Measurements from ENCODE around the gene DSG4. TPM values are rescaled to one million over a fixed set of nuclear protein-coding genes. Genes with fewer than 3 reads are reported as not detected.
"Not testable (repeated sequence)": the region's sequence is repeated elsewhere in the genome, so short reads cannot be mapped to it uniquely, and the experiment has no call there.

The DSG4 gene, protein sequence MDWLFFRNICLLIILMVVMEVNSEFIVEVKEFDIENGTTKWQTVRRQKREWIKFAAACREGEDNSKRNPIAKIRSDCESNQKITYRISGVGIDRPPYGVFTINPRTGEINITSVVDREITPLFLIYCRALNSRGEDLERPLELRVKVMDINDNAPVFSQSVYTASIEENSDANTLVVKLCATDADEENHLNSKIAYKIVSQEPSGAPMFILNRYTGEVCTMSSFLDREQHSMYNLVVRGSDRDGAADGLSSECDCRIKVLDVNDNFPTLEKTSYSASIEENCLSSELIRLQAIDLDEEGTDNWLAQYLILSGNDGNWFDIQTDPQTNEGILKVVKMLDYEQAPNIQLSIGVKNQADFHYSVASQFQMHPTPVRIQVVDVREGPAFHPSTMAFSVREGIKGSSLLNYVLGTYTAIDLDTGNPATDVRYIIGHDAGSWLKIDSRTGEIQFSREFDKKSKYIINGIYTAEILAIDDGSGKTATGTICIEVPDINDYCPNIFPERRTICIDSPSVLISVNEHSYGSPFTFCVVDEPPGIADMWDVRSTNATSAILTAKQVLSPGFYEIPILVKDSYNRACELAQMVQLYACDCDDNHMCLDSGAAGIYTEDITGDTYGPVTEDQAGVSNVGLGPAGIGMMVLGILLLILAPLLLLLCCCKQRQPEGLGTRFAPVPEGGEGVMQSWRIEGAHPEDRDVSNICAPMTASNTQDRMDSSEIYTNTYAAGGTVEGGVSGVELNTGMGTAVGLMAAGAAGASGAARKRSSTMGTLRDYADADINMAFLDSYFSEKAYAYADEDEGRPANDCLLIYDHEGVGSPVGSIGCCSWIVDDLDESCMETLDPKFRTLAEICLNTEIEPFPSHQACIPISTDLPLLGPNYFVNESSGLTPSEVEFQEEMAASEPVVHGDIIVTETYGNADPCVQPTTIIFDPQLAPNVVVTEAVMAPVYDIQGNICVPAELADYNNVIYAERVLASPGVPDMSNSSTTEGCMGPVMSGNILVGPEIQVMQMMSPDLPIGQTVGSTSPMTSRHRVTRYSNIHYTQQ
- not detected for total RNA-seq

GRCh38 chr18:31376477-31376876 lies at the start of gene DSG4:
Gene DSG4 (plus strand): TSS chr18:31376777. CDS start chr18:31376912, 135 bp downstream.
- Mint-ChIP-seq H3K4me1 (ENCODE audit: low read depth) (no peaks in the 10 kb centered on the region), H3K27ac (no peak within 1 kb of the TSS), H3K9me3 (ENCODE audit: insufficient read depth) (no peaks in the 10 kb centered on the region), H3K36me3 (ENCODE audit: low read depth) (no peaks in the 10 kb centered on the region), H3K4me3 (no peak within 1 kb of the TSS), H3K27me3 (ENCODE audit: low read depth) (no peaks in the 10 kb centered on the region)
- no peak for ATAC-seq
- ChIA-PET CTCF (no interaction called here), POLR2A (no interaction called here)
- no peak for DNase-seq

- Mint-ChIP-seq H3K27me3 (ENCODE audit: low read depth) (no peaks in the 10 kb centered on the region), H3K9me3 (ENCODE audit: insufficient read depth) (no peaks in the 10 kb centered on the region), H3K4me1 (ENCODE audit: low read depth) (no peaks in the 10 kb centered on the region), H3K4me3 (no peak overlapping the region), H3K27ac (no peak overlapping the region), H3K36me3 (ENCODE audit: low read depth) (no peaks in the 10 kb centered on the region)
- ATAC-seq (no peak), DNase-seq (no peak)
- ChIA-PET POLR2A (no interaction called here), CTCF (no interaction called here)
These were observed 46.7 kb upstream of the DSG4 start for GRCh38 chr18:31329787-31330438.

DNA sequence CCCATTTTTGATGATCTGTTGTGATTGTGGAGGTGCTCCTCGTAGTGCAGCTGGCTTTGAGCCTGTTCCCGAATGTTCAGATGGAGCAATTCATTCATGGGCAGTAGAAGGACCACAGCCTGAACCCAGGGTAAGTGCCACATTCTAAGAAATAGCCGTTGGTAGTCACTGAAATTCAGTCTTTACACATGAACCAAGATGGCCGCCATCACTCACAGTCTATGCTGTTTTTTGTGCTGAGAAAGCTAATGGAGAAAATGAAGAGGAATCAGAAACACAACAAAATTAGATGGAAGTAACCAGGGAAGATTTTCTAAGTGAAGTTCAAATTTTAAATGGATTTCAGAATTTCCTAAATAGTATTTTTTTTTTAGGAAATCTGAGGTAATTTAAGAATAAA lies 33.1 kb upstream of the DSG4 start:
- ChIA-PET CTCF (no interaction called here), POLR2A (no interaction called here)
- Mint-ChIP-seq H3K27ac (no peak overlapping the region), H3K36me3 (ENCODE audit: low read depth) (no peaks in the 10 kb centered on the region), H3K27me3 (ENCODE audit: low read depth) (no peaks in the 10 kb centered on the region), H3K4me1 (ENCODE audit: low read depth) (no peaks in the 10 kb centered on the region), H3K9me3 (ENCODE audit: insufficient read depth) (no peaks in the 10 kb centered on the region), H3K4me3 (no peak overlapping the region)
- no peak for DNase-seq
- no peak for ATAC-seq

GRCh38 chr18:31353336-31353735 lies 23.2 kb upstream of the DSG4 start:
- POLR2A ChIA-PET; ATAC-seq; H3K4me3 Mint-ChIP-seq; H3K27ac Mint-ChIP-seq; H3K4me1 Mint-ChIP-seq (ENCODE audit: low read depth); DNase-seq; H3K27me3 Mint-ChIP-seq (ENCODE audit: low read depth); H3K9me3 Mint-ChIP-seq (ENCODE audit: insufficient read depth); CTCF ChIA-PET; H3K36me3 Mint-ChIP-seq (ENCODE audit: low read depth): not testable (repeated sequence)

DNA sequence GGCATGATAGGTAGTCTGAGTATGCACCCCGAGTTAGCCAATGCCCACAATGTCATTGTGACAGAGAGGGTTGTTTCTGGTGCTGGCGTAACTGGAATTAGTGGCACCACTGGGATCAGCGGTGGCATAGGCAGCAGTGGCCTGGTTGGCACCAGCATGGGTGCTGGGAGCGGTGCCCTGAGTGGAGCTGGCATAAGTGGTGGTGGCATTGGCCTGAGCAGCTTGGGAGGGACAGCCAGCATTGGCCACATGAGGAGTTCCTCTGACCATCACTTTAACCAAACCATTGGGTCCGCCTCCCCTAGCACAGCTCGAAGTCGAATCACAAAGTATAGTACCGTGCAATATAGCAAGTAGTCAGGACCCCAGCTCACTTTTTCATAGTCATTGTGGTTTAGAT lies 21.6 kb upstream of the DSG4 start:
- DNase-seq (no peak), ATAC-seq (no peak)
- H3K9me3 Mint-ChIP-seq (ENCODE audit: insufficient read depth) = peaks cover 8% of the 10 kb centered on the region
- POLR2A ChIA-PET = no interaction called here
- H3K27ac Mint-ChIP-seq = no peak overlapping the region
- no peaks in the 10 kb centered on the region for H3K36me3 Mint-ChIP-seq (ENCODE audit: low read depth)
- H3K4me1 Mint-ChIP-seq (ENCODE audit: low read depth) = no peaks in the 10 kb centered on the region
- no peaks in the 10 kb centered on the region for H3K27me3 Mint-ChIP-seq (ENCODE audit: low read depth)
- CTCF ChIA-PET = no interaction called here
- H3K4me3 Mint-ChIP-seq = no peak overlapping the region

DNA sequence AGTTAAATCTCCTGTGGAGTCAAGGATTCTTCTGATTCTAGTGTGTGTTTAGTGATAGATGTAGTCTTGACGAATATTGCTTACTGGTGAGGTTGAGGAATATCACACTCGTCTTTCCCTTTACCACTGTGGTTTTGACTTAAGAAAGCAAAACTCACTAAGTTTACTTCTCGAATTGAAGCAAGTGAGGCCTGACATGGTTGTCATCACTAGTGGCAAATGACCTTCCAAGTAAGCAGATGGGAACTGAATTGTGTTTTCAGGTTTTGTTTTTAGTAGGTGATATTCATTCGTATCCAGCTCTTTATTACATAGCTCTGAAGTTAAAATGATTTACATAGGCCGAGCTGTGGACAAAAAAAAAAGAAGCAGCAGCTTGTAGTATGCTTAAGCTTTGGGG lies 20.6 kb upstream of the DSG4 start:
- POLR2A ChIA-PET = interaction anchor here (0.6 kb wide), 1 partner anchor 36 kb away, joined by 3 read pairs; no protein-coding TSS in a partner anchor

GRCh38 chr18:31364190-31364589 lies 12.4 kb upstream of the DSG4 start:
- ATAC-seq = no peak
- H3K27me3 Mint-ChIP-seq (ENCODE audit: low read depth) = no peaks in the 10 kb centered on the region
- H3K27ac Mint-ChIP-seq = no peak overlapping the region
- H3K4me1 Mint-ChIP-seq (ENCODE audit: low read depth) = no peaks in the 10 kb centered on the region
- POLR2A ChIA-PET = no interaction called here
- CTCF ChIA-PET = no interaction called here
- no peaks in the 10 kb centered on the region for H3K36me3 Mint-ChIP-seq (ENCODE audit: low read depth)
- H3K9me3 Mint-ChIP-seq (ENCODE audit: insufficient read depth) = no peaks in the 10 kb centered on the region
- DNase-seq = no peak
- no peak overlapping the region for H3K4me3 Mint-ChIP-seq

More for the DNA sequence above, 20.6 kb upstream of the DSG4 start:
- CTCF ChIA-PET = no interaction called here
- no peaks in the 10 kb centered on the region for H3K4me1 Mint-ChIP-seq (ENCODE audit: low read depth)
- H3K27ac Mint-ChIP-seq = no peak overlapping the region
- H3K4me3 Mint-ChIP-seq = no peak overlapping the region
- peaks cover 8% of the 10 kb centered on the region for H3K9me3 Mint-ChIP-seq (ENCODE audit: insufficient read depth)
- ATAC-seq (no peak), DNase-seq (no peak)
- no peaks in the 10 kb centered on the region for H3K36me3 Mint-ChIP-seq (ENCODE audit: low read depth)
- H3K27me3 Mint-ChIP-seq (ENCODE audit: low read depth) = no peaks in the 10 kb centered on the region

GRCh38 chr18:31369478-31369877 lies 7.1 kb upstream of the DSG4 start:
- POLR2A ChIA-PET = no interaction called here
- no peaks in the 10 kb centered on the region for H3K27me3 Mint-ChIP-seq (ENCODE audit: low read depth)
- no peak overlapping the region for H3K27ac Mint-ChIP-seq
- no peak overlapping the region for H3K4me3 Mint-ChIP-seq
- H3K4me1 Mint-ChIP-seq (ENCODE audit: low read depth) = no peaks in the 10 kb centered on the region
- no peaks in the 10 kb centered on the region for H3K36me3 Mint-ChIP-seq (ENCODE audit: low read depth)
- no peak for DNase-seq
- H3K9me3 Mint-ChIP-seq (ENCODE audit: insufficient read depth) = no peaks in the 10 kb centered on the region
- CTCF ChIA-PET = no interaction called here
- ATAC-seq = no peak

DNA sequence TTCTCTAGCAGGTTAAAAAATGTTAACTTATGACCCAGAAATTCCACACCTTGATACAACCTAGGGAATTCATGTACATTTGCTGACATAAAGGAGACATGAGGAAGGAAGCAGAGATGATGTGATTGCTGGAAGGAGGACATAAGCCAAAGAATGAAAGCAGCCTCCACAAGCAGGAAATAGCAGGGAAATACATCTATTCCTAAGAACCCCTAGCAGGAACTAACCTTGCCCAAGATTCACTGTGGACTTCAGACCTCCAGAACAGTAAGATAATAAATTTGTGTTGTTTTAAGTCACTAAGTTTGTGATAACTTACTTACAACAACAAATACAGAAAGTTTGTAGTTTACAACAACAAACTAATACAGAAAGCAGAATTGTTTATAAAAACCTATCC lies 4.6 kb upstream of the DSG4 start:
- CTCF ChIA-PET = no interaction called here
- no peaks in the 10 kb centered on the region for H3K36me3 Mint-ChIP-seq (ENCODE audit: low read depth)
- H3K9me3 Mint-ChIP-seq (ENCODE audit: insufficient read depth) = no peaks in the 10 kb centered on the region
- H3K27ac Mint-ChIP-seq = no peak overlapping the region
- H3K4me3 Mint-ChIP-seq = no peak overlapping the region
- H3K27me3 Mint-ChIP-seq (ENCODE audit: low read depth) = no peaks in the 10 kb centered on the region
- no peaks in the 10 kb centered on the region for H3K4me1 Mint-ChIP-seq (ENCODE audit: low read depth)
- POLR2A ChIA-PET = no interaction called here
- no peak for ATAC-seq
- DNase-seq = no peak

DNA sequence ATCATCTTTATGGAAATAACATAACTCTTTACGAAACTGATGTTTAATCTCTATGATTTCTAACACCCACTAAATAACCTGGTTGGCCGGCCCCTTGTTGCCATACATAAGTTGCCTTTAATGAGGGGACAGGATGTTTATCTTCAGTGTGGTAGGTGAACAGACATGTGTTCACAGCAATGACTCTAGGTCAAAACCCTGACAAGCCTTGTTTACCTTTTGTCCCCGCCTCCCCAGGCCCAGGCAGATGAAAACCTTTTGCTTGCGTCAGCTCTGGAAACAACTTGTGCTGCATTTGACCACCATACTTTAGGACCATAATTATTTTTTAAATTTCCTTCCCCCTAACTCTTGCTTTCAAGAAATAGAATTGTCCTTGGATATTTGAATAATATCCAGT lies 2.9 kb upstream of the DSG4 start:
- Mint-ChIP-seq H3K9me3 (ENCODE audit: insufficient read depth) (no peaks in the 10 kb centered on the region), H3K27me3 (ENCODE audit: low read depth) (no peaks in the 10 kb centered on the region), H3K4me1 (ENCODE audit: low read depth) (no peaks in the 10 kb centered on the region), H3K27ac (no peak overlapping the region), H3K4me3 (no peak overlapping the region), H3K36me3 (ENCODE audit: low read depth) (no peaks in the 10 kb centered on the region)
- DNase-seq (no peak), ATAC-seq (no peak)
- ChIA-PET CTCF (no interaction called here), POLR2A (no interaction called here)

GRCh38 chr18:31380912-31381311 lies 4.3 kb downstream of the DSG4 start:
- H3K36me3 Mint-ChIP-seq (ENCODE audit: low read depth) = no peaks in the 10 kb centered on the region
- H3K27ac Mint-ChIP-seq = no peak overlapping the region
- POLR2A ChIA-PET = no interaction called here
- CTCF ChIA-PET = no interaction called here
- no peak for DNase-seq
- H3K4me1 Mint-ChIP-seq (ENCODE audit: low read depth) = no peaks in the 10 kb centered on the region
- H3K4me3 Mint-ChIP-seq = no peak overlapping the region
- no peaks in the 10 kb centered on the region for H3K9me3 Mint-ChIP-seq (ENCODE audit: insufficient read depth)
- ATAC-seq = no peak
- no peaks in the 10 kb centered on the region for H3K27me3 Mint-ChIP-seq (ENCODE audit: low read depth)

DNA sequence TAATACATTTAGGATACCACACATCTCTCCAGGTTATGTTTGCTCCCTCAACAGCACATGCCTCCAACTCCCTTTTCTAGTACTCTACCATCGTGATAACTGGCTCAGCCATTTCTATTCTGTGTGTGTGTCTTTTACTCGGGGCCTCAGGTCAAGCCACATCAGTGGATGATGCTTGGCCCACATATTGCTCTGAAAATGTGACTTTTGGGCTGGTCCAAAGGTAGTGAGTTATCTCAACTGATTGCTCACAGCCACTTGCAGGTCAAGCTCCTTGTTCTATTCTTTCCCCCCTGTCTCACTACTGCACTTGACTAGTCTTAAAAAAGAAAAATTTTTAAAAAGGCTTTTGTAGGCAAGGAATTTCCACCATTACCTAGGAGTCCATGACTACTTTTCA lies 5.5 kb downstream of the DSG4 start:
- H3K4me3 Mint-ChIP-seq = no peak overlapping the region
- no peaks in the 10 kb centered on the region for H3K9me3 Mint-ChIP-seq (ENCODE audit: insufficient read depth)
- ChIA-PET CTCF (no interaction called here), POLR2A (no interaction called here)
- no peaks in the 10 kb centered on the region for H3K4me1 Mint-ChIP-seq (ENCODE audit: low read depth)
- DNase-seq (no peak), ATAC-seq (no peak)
- no peaks in the 10 kb centered on the region for H3K36me3 Mint-ChIP-seq (ENCODE audit: low read depth)
- H3K27me3 Mint-ChIP-seq (ENCODE audit: low read depth) = no peaks in the 10 kb centered on the region
- H3K27ac Mint-ChIP-seq = no peak overlapping the region

All from activated CD8-positive, alpha-beta T cell treated with anti-CD3 and anti-CD28 coated beads, Interleukin-2, amount 10 ng/mL, durations not matched to agents 7 days and 5 days (primary cell).